Caco-2 (cell line): ENCODE results near the gene LMF2. TPM values are rescaled to one million over a fixed set of nuclear protein-coding genes. Genes with fewer than 3 reads are reported as not detected.

Experiments used
- BruUV-seq: library from RNA; stranded (reverse); fragments of 400-500 nt; replicated peaks from 2 replicates; lab custom pipeline; 2021; lab: Mats Ljungman, UMichigan
- CTCF ChIA-PET: fragments of 300-600 bp; sonication (Branson Sonifier 250); formaldehyde crosslinking; loops from one replicate; lab custom pipeline; 2022; ENCODE audit warnings: antibody characterized with exemption; lab: Charles Lee
- POLR2A ChIA-PET: fragments of 300-600 bp; sonication (Branson Sonifier 250); formaldehyde crosslinking; loops from one replicate; lab custom pipeline; 2022; ENCODE audit warnings: antibody characterized with exemption; lab: Charles Lee
- DNase-seq, 2 experiments: peaks; one replicate each; pipeline versions ENCODE4 v3.0.0 to v3.0.0-alpha.2; 2020 to 2022
- H3K27me3 ChIP-seq: replicated peaks from 2 replicates; pipeline ENCODE4 v1.6.0; 2011; ENCODE audit warnings: low read length; ENCODE audit not compliant: control insufficient read depth, insufficient read depth
- H3K36me3 ChIP-seq: 2 replicates; pipeline ENCODE4 v1.5.1; 2011; ENCODE audit warnings: low read length; ENCODE audit not compliant: control insufficient read depth, insufficient read depth
- H3K4me1 ChIP-seq: fragments of 250-450 bp; sonication (Bioruptor Pico); 2 replicates; pipeline ENCODE4 v1.5.1; 2020; ENCODE audit warnings: mild to moderate bottlenecking
- H3K4me3 ChIP-seq: 2 replicates; pipeline ENCODE4 v1.5.1; 2011; ENCODE audit warnings: low read depth, mild to moderate bottlenecking, control low read depth, low read length
- H3K9me3 ChIP-seq: fragments of 250-450 bp; sonication (Bioruptor Pico); 2 replicates; pipeline ENCODE4 v1.5.1; 2020; ENCODE audit warnings: mild to moderate bottlenecking, moderate library complexity
- H3K27ac Mint-ChIP-seq: one replicate; pipeline ENCODE4 v1.8.0; 2022; ENCODE audit warnings: mixed read lengths; ENCODE audit not compliant: unreplicated experiment
- H3K27me3 Mint-ChIP-seq: one replicate; pipeline ENCODE4 v1.8.0; 2022; ENCODE audit warnings: mixed read lengths; ENCODE audit not compliant: insufficient read depth, unreplicated experiment
- H3K36me3 Mint-ChIP-seq: one replicate; pipeline ENCODE4 v1.8.0; 2022; ENCODE audit warnings: mild to moderate bottlenecking, mixed read lengths; ENCODE audit not compliant: insufficient read depth, unreplicated experiment
- H3K4me1 Mint-ChIP-seq: one replicate; pipeline ENCODE4 v1.8.0; 2022; ENCODE audit warnings: low read depth, mixed read lengths; ENCODE audit not compliant: unreplicated experiment
- H3K4me3 Mint-ChIP-seq: one replicate; pipeline ENCODE4 v1.8.0; 2022; ENCODE audit warnings: mild to moderate bottlenecking, moderate library complexity, mixed read lengths; ENCODE audit not compliant: unreplicated experiment
- H3K9me3 Mint-ChIP-seq: one replicate; pipeline ENCODE4 v1.8.0; 2022; ENCODE audit warnings: mixed read lengths; ENCODE audit not compliant: unreplicated experiment
- intact Hi-C: fragments of 100-400 bp; cut with micrococcal nuclease; formaldehyde crosslinking; loops from one replicate; pipeline ENCODE4 v1.10.0; 2022; ENCODE audit not compliant: unreplicated experiment
- total RNA-seq: library from RNA; stranded (reverse); gene quantifications from 2 replicates; pipeline ENCODE4 v1.2.3, GENCODE V29; 2022
- TF ChIP-seq, protein P1 (sequence below), 2 experiments: fragments of 200-600 bp in 1 of 2; IDR thresholded peaks; 1 replicate in 1 of 2; 2 replicates in 1 of 2; pipeline versions ENCODE4 v1.5.1 to v1.8.0; 2011 to 2022; ENCODE audit warnings: antibody characterized with exemption in 1 of 2, control low read depth in 1 of 2, inconsistent platforms in 1 of 2, low read depth in 1 of 2, low read length in 1 of 2, mild to moderate bottlenecking in 1 of 2, moderate library complexity in 1 of 2; ENCODE audit not compliant: insufficient read depth in 1 of 2, severe bottlenecking in 1 of 2, unreplicated experiment in 1 of 2

Gene LMF2
- total RNA-seq, 1 experiment from 2014 or later, result 68.8 TPM

DNA sequence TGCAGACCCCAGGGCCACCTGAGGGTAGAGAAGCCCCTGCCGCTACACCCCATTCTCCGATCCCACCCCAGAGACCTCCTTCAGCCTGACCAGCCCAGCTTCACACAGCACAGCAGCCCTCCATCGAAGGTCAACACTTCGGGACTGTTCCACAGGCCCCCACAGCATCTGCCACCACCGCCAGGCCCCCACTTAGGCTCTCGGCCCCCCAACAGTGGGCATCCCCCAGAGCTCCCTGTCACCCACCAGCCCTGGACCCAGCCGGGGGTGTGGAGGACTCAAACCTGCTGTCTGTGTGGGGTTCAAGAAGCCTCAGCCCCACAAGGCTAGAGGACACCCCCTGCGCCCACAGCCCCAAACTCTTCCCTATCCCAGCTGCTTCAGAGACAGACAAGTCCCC lies 38.9 kb downstream of the LMF2 start:
- H3K9me3 Mint-ChIP-seq, result no peaks in the 10 kb centered on the region
- POLR2A ChIA-PET, result no interaction called here
- CTCF ChIA-PET, result interaction anchor here (0.7 kb wide), 1 partner anchor 25 kb away, joined by 3 read pairs; no protein-coding TSS in a partner anchor
- no TSS peak for BruUV-seq
- Histone ChIP-seq H3K4me3 (no peak overlapping the region), H3K9me3 (no peaks in the 10 kb centered on the region), H3K27me3 (no peaks in the 10 kb centered on the region), H3K4me1 (peaks cover 37% of the 10 kb centered on the region), H3K36me3 (peaks cover 10% of the 10 kb centered on the region)
- no peaks in the 10 kb centered on the region for H3K27me3 Mint-ChIP-seq
- H3K36me3 Mint-ChIP-seq, result peaks cover 7% of the 10 kb centered on the region
- no peak overlapping the region for H3K4me3 Mint-ChIP-seq
- intact Hi-C loops, result no loop called here
- TF ChIP-seq, protein P1, sequence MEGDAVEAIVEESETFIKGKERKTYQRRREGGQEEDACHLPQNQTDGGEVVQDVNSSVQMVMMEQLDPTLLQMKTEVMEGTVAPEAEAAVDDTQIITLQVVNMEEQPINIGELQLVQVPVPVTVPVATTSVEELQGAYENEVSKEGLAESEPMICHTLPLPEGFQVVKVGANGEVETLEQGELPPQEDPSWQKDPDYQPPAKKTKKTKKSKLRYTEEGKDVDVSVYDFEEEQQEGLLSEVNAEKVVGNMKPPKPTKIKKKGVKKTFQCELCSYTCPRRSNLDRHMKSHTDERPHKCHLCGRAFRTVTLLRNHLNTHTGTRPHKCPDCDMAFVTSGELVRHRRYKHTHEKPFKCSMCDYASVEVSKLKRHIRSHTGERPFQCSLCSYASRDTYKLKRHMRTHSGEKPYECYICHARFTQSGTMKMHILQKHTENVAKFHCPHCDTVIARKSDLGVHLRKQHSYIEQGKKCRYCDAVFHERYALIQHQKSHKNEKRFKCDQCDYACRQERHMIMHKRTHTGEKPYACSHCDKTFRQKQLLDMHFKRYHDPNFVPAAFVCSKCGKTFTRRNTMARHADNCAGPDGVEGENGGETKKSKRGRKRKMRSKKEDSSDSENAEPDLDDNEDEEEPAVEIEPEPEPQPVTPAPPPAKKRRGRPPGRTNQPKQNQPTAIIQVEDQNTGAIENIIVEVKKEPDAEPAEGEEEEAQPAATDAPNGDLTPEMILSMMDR (IDR thresholded peaks at IDR 0.05; ENCODE audit: insufficient read depth in 1 of 2, low read depth in 1 of 2, low read length in 1 of 2, severe bottlenecking in 1 of 2, unreplicated experiment in 1 of 2), result no peak
- H3K4me1 Mint-ChIP-seq, result peaks cover 10% of the 10 kb centered on the region
- DNase-seq, result no peak
- H3K27ac Mint-ChIP-seq, result no peak overlapping the region

DNA sequence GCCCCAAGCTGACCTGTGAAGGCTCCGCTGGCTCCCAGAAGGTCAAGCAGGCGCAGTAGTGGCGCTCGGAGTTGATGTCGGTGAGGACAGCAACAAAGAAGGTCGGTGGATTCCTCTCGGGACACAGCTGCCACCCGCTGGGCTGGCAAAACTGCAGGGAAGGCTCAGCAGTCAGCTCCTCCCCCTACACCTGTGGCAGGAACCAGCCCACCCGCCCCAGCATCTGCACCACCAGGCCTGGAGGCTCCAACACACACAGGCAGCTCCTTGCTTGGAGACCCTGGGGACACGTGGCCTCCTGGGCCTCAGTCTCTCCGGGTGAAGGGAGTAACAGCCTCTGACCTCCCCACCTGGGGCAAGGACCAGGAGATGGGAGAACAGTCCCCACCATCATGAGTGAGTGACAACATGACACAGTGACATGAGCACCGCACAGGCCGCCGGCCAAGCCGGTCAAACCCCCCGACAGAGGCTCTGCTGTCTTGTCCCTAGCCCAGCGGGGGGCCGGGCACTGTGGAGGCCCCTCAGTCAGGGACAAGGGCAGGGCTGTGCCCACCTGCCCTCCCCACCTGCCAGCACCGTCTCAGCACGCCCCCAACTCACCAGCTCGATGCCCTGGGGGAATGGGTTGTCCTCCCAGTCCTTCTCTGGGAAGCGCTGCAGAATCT lies 39.6 kb downstream of the LMF2 start:
- H3K4me1 ChIP-seq, result peaks cover 30% of the 10 kb centered on the region
- DNase-seq, result no peak
- H3K4me3 ChIP-seq, result no peak overlapping the region
- Mint-ChIP-seq H3K9me3 (no peaks in the 10 kb centered on the region), H3K36me3 (peaks cover 7% of the 10 kb centered on the region), H3K27me3 (no peaks in the 10 kb centered on the region), H3K27ac (no peak overlapping the region), H3K4me3 (no peak overlapping the region), H3K4me1 (peaks cover 3% of the 10 kb centered on the region)
- peaks cover 10% of the 10 kb centered on the region for H3K36me3 ChIP-seq
- no TSS peak for BruUV-seq
- intact Hi-C loops, result no loop called here
- ChIA-PET CTCF (interaction anchor here (0.7 kb wide), 1 partner anchor 25 kb away, joined by 3 read pairs; no protein-coding TSS in a partner anchor), POLR2A (no interaction called here)
- no peaks in the 10 kb centered on the region for H3K9me3 ChIP-seq
- no peaks in the 10 kb centered on the region for H3K27me3 ChIP-seq
- TF ChIP-seq, protein P1 (IDR thresholded peaks at IDR 0.05; ENCODE audit: insufficient read depth in 1 of 2, low read depth in 1 of 2, low read length in 1 of 2, severe bottlenecking in 1 of 2, unreplicated experiment in 1 of 2), result no peak

DNA sequence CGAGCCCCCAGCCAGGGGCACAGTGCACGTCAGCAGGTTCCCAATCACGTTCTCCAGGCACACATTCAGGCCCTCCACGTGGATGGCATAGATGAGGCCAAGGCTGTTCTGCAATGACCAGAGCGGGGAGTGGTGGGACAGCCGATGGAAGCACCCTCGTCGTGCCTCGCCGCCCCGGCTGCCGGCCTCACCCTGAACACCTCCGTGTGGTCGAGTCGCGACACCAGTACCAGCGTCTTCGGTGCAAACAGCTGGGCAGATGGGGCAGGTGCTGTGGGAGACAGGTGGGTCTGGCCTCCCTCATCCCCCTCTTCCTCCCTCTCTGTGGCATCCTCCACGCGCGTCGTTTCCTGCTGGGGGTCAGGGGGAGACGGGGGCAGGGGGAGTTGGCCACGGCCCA lies 40.2 kb downstream of the LMF2 start:
- H3K4me3 ChIP-seq, result no peak overlapping the region
- Mint-ChIP-seq H3K4me3 (no peak overlapping the region), H3K9me3 (no peaks in the 10 kb centered on the region), H3K27me3 (no peaks in the 10 kb centered on the region), H3K4me1 (no peaks in the 10 kb centered on the region), H3K27ac (no peak overlapping the region), H3K36me3 (peaks cover 7% of the 10 kb centered on the region)
- H3K9me3 ChIP-seq, result no peaks in the 10 kb centered on the region
- ChIA-PET CTCF (no interaction called here), POLR2A (no interaction called here)
- H3K36me3 ChIP-seq, result peaks cover 9% of the 10 kb centered on the region
- BruUV-seq, result no TSS peak
- peaks cover 24% of the 10 kb centered on the region for H3K4me1 ChIP-seq
- no peak for DNase-seq
- TF ChIP-seq, protein P1 (IDR thresholded peaks at IDR 0.05; ENCODE audit: insufficient read depth in 1 of 2, low read depth in 1 of 2, low read length in 1 of 2, severe bottlenecking in 1 of 2, unreplicated experiment in 1 of 2), result no peak
- intact Hi-C loops, result no loop called here
- no peaks in the 10 kb centered on the region for H3K27me3 ChIP-seq
